Measurements from ENCODE around the gene TMEM271. TPM values are rescaled to one million over a fixed set of nuclear protein-coding genes. Genes with fewer than 3 reads are reported as not detected.

Gene TMEM271
- total and polyA plus RNA-seq, 2 donors (not counting 1 experiment from before 2014, with no cell fraction given), result not detected

GRCh38 chr4:570754-571153 lies 5.3 kb downstream of the TMEM271 start:
- no peaks in the 10 kb centered on the region for H3K4me1 ChIP-seq (ENCODE audit: control insufficient read depth, extremely low read depth, insufficient read depth, low read length)
- no peak overlapping the region for H3K9ac ChIP-seq (ENCODE audit: insufficient read depth, low read length)
- TF ChIP-seq EZH2 (IDR thresholded peaks at IDR 0.05; ENCODE audit: low read length, missing control alignments), result no peak
- no peak for TF ChIP-seq CTCF (conservative IDR thresholded peaks at IDR 0.05 in 1 of 2, IDR thresholded peaks at IDR 0.05 in 1 of 2; ENCODE audit: low read depth in 1 of 2, low read length in 2 of 2)
- no peaks in the 10 kb centered on the region for H3K9me3 ChIP-seq (ENCODE audit: control insufficient read depth, insufficient read depth, low read depth, low read length)
- no peaks in the 10 kb centered on the region for H3K36me3 ChIP-seq (ENCODE audit: control insufficient read depth, insufficient read depth, low read length)
- no peak overlapping the region for H3K4me2 ChIP-seq (ENCODE audit: extremely low read depth, insufficient read depth, low read length)
- peaks cover 9% of the 10 kb centered on the region for H3K27me3 ChIP-seq (ENCODE audit: control insufficient read depth, insufficient read depth, low read length)
- H4K20me1 ChIP-seq (ENCODE audit: control insufficient read depth, extremely low read depth, insufficient read depth, low read length), result no peaks in the 10 kb centered on the region
- no peak overlapping the region for H3K4me3 ChIP-seq (replicated peaks in 1 of 4; ENCODE audit: control extremely low read depth in 1 of 4, insufficient read depth in 1 of 4, low read depth in 3 of 4, low read length in 4 of 4)
- H3K79me2 ChIP-seq (ENCODE audit: control insufficient read depth, insufficient read depth, low read length), result no peaks in the 10 kb centered on the region
- H2AFZ ChIP-seq (ENCODE audit: low read length), result no peak overlapping the region
- DNase-seq (ENCODE audit: low read depth in 2 of 2), result no peak
- no peak overlapping the region for H3K27ac ChIP-seq (ENCODE audit: insufficient read depth, low read length)

GRCh38 chr4:569958-570667 lies 6.0 kb downstream of the TMEM271 start:
- H3K27ac ChIP-seq (ENCODE audit: insufficient read depth, low read length), result no peak overlapping the region
- H3K79me2 ChIP-seq (ENCODE audit: control insufficient read depth, insufficient read depth, low read length), result no peaks in the 10 kb centered on the region
- H4K20me1 ChIP-seq (ENCODE audit: control insufficient read depth, extremely low read depth, insufficient read depth, low read length), result no peaks in the 10 kb centered on the region
- no peak for DNase-seq (ENCODE audit: low read depth in 2 of 2)
- H3K9ac ChIP-seq (ENCODE audit: insufficient read depth, low read length), result no peak overlapping the region
- no peak overlapping the region for H2AFZ ChIP-seq (ENCODE audit: low read length)
- no peak overlapping the region for H3K4me2 ChIP-seq (ENCODE audit: extremely low read depth, insufficient read depth, low read length)
- no peaks in the 10 kb centered on the region for H3K9me3 ChIP-seq (ENCODE audit: control insufficient read depth, insufficient read depth, low read depth, low read length)
- H3K36me3 ChIP-seq (ENCODE audit: control insufficient read depth, insufficient read depth, low read length), result no peaks in the 10 kb centered on the region
- TF ChIP-seq EZH2 (IDR thresholded peaks at IDR 0.05; ENCODE audit: low read length, missing control alignments) (no peak), CTCF (conservative IDR thresholded peaks at IDR 0.05 in 1 of 2, IDR thresholded peaks at IDR 0.05 in 1 of 2; ENCODE audit: low read depth in 1 of 2, low read length in 2 of 2) (no peak)
- H3K4me3 ChIP-seq (replicated peaks in 1 of 4; ENCODE audit: control extremely low read depth in 1 of 4, insufficient read depth in 1 of 4, low read depth in 3 of 4, low read length in 4 of 4), result no peak overlapping the region
- peaks cover 9% of the 10 kb centered on the region for H3K27me3 ChIP-seq (ENCODE audit: control insufficient read depth, insufficient read depth, low read length)
- no peaks in the 10 kb centered on the region for H3K4me1 ChIP-seq (ENCODE audit: control insufficient read depth, extremely low read depth, insufficient read depth, low read length)

GRCh38 chr4:568962-569361 lies 7.1 kb downstream of the TMEM271 start:
- no peak overlapping the region for H2AFZ ChIP-seq (ENCODE audit: low read length)
- H4K20me1 ChIP-seq (ENCODE audit: control insufficient read depth, extremely low read depth, insufficient read depth, low read length), result no peaks in the 10 kb centered on the region
- H3K36me3 ChIP-seq (ENCODE audit: control insufficient read depth, insufficient read depth, low read length), result no peaks in the 10 kb centered on the region
- no peaks in the 10 kb centered on the region for H3K9me3 ChIP-seq (ENCODE audit: control insufficient read depth, insufficient read depth, low read depth, low read length)
- no peak overlapping the region for H3K27ac ChIP-seq (ENCODE audit: insufficient read depth, low read length)
- H3K4me3 ChIP-seq (replicated peaks in 1 of 4; ENCODE audit: control extremely low read depth in 1 of 4, insufficient read depth in 1 of 4, low read depth in 3 of 4, low read length in 4 of 4), result no peak overlapping the region
- H3K79me2 ChIP-seq (ENCODE audit: control insufficient read depth, insufficient read depth, low read length), result no peaks in the 10 kb centered on the region
- peaks cover 2% of the 10 kb centered on the region for H3K27me3 ChIP-seq (ENCODE audit: control insufficient read depth, insufficient read depth, low read length)
- H3K4me2 ChIP-seq (ENCODE audit: extremely low read depth, insufficient read depth, low read length), result no peak overlapping the region
- no peak overlapping the region for H3K9ac ChIP-seq (ENCODE audit: insufficient read depth, low read length)
- DNase-seq (ENCODE audit: low read depth in 2 of 2), result no peak
- H3K4me1 ChIP-seq (ENCODE audit: control insufficient read depth, extremely low read depth, insufficient read depth, low read length), result no peaks in the 10 kb centered on the region
- no peak for TF ChIP-seq EZH2 (IDR thresholded peaks at IDR 0.05; ENCODE audit: low read length, missing control alignments)
- TF ChIP-seq CTCF (conservative IDR thresholded peaks at IDR 0.05 in 1 of 2, IDR thresholded peaks at IDR 0.05 in 1 of 2; ENCODE audit: low read depth in 1 of 2, low read length in 2 of 2), result no peak
